ENCODE data around the gene C2CD2L.
A peak's percentile ranks its signal among the peaks of the same experiment; 100 is the strongest.
"Not testable (repeated sequence)": the region's sequence is repeated elsewhere in the genome, so short reads cannot be mapped to it uniquely, and the experiment has no call there.

The C2CD2L gene

GRCh38 chr11:119166368-119167076 is 59.4 kb downstream of the C2CD2L start:
- DNase-seq, result peak; percentile 75
- in situ Hi-C loops (cut with HindIII; ENCODE audit: low pct_ligation_motif_present, low pct_unique_long_range_greater_than_20kb, low sequenced_read_pairs), result no loop called here

- in situ Hi-C loops (cut with HindIII; ENCODE audit: low pct_ligation_motif_present, low pct_unique_long_range_greater_than_20kb, low sequenced_read_pairs); DNase-seq: not testable (repeated sequence)
Measured at GRCh38 chr11:119167077-119167458, 59.9 kb downstream of the C2CD2L start.

GRCh38 chr11:119167933-119168332 is 60.8 kb downstream of the C2CD2L start:
- no peak for DNase-seq
- in situ Hi-C loops (cut with HindIII; ENCODE audit: low pct_ligation_motif_present, low pct_unique_long_range_greater_than_20kb, low sequenced_read_pairs), result no loop called here
